IPS-18a (cell line): ENCODE measurements around the gene MRPS6.
A peak's percentile ranks its signal among the peaks of the same experiment; 100 is the strongest.

Experiments used
- H3K27ac ChIP-seq: one replicate; pipeline ENCODE4 v1.5.1; 2013; ENCODE audit warnings: low read length
- H3K27me3 ChIP-seq: one replicate; pipeline ENCODE4 v1.6.1; 2013; ENCODE audit warnings: mild to moderate bottlenecking, low read length; ENCODE audit not compliant: control insufficient read depth, insufficient read depth
- H3K36me3 ChIP-seq: one replicate; pipeline ENCODE4 v1.6.1; 2013; ENCODE audit warnings: low read depth, low read length; ENCODE audit not compliant: control insufficient read depth
- H3K4me1 ChIP-seq: one replicate; pipeline ENCODE4 v1.6.1; 2013; ENCODE audit warnings: low read depth, low read length; ENCODE audit not compliant: control insufficient read depth
- H3K4me3 ChIP-seq: one replicate; pipeline ENCODE4 v1.5.1; 2013; ENCODE audit warnings: low read length
- H3K9ac ChIP-seq: one replicate; pipeline ENCODE4 v1.6.1; 2013; ENCODE audit warnings: mild to moderate bottlenecking, low read length, moderate library complexity
- H3K9me3 ChIP-seq: one replicate; pipeline ENCODE4 v1.6.1; 2013; ENCODE audit warnings: low read depth, low read length; ENCODE audit not compliant: control insufficient read depth

Gene MRPS6

DNA sequence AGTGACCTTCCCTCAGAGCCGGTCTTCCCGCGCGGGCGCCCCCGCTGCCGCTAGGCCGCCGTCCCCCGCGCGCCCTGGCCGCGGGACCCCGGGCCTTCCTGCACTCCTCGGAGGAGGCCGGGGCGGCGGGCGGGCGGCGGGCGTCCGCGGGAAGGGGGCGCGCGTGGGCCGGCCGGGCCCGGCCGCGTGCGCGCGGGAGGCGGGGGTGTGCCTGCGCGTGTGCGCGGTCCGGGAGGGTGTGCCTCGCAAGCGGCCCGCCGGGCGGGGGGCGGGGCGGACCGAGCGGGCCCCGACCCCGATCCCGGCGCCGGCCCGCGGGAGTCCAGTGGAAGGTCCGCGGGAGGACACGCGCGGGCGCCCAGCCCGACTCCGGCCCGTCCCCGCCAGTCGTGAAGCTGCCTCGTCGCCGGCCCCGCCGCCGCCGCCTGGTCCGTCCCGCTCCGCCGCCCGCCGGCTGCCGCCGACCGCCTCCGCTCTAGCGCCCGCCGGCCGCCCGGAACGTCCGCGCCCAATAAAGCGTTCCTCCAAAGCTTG, 438 bp downstream of the MRPS6 start:
- Histone ChIP-seq H3K9me3 (no peaks in the 10 kb centered on the region), H3K27me3 (peaks cover 12% of the 10 kb centered on the region), H3K9ac (peak overlapping the region; percentile 80), H3K36me3 (peaks cover 7% of the 10 kb centered on the region), H3K27ac (no peak overlapping the region), H3K4me3 (peak overlapping the region; percentile 79), H3K4me1 (peaks cover 24% of the 10 kb centered on the region)

DNA sequence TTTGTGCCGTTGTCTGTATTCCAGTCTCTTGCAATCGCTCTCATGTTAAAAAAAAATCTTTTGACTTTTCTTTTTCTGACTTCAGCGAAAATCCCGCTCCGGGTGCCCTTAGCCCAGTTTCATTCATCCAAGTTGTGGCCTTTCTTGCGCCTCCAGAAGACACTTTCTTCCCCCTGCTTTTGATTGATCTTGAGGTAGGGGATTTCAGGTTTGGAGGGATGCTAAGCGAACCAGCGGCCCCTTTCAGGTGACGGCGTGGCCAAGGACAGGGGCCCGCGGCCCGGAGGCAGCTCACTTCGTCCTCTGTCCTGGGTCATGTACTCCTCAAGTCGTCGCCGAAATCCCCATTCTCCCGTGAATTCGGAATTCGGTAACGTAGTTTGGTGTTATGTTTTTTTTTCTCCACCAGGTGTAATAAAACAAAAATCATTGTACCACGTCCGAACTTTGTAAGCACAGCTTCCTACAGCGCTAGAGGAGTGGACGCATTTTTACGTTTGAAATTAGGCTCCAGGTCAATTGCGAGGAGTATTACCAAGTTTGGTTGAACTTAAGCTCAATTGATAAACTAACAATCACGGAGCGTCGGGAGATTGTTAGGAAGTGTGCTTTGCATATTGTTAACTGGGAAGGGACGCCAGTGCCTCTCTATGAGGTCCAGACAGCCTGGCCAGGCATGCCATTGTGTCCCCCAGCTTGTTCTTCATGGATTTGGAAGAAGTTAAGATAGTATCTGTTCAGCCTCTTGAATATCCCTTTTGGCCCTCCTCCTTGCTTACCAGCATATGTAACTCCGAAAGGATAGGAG, 1.1 kb downstream of the MRPS6 start:
- peaks cover 12% of the 10 kb centered on the region for H3K27me3 ChIP-seq
- H3K4me1 ChIP-seq: peaks cover 24% of the 10 kb centered on the region
- H3K36me3 ChIP-seq: peaks cover 8% of the 10 kb centered on the region
- H3K4me3 ChIP-seq: peak overlapping the region; percentile 79
- no peaks in the 10 kb centered on the region for H3K9me3 ChIP-seq
- H3K27ac ChIP-seq: no peak overlapping the region
- peak overlapping the region; percentile 80 for H3K9ac ChIP-seq

DNA sequence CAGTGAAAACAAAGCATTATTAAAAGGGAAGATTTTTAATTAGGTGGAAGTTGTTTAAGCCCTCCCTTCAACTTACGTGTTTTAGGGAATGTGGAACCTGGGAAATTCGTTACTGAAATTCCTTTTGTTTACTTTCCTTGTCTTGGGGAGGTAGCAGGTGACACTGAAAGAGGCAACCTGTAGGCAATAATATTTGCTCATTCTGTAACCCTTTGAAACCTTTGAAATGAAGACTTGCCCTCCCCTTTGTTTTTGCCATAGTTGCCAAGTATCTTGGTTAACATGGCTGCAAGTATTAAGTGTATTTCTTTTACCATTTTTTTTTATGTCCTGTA, 1.7 kb downstream of the MRPS6 start:
- H3K9ac ChIP-seq: no peak overlapping the region
- H3K4me1 ChIP-seq: peaks cover 24% of the 10 kb centered on the region
- H3K27ac ChIP-seq: no peak overlapping the region

DNA sequence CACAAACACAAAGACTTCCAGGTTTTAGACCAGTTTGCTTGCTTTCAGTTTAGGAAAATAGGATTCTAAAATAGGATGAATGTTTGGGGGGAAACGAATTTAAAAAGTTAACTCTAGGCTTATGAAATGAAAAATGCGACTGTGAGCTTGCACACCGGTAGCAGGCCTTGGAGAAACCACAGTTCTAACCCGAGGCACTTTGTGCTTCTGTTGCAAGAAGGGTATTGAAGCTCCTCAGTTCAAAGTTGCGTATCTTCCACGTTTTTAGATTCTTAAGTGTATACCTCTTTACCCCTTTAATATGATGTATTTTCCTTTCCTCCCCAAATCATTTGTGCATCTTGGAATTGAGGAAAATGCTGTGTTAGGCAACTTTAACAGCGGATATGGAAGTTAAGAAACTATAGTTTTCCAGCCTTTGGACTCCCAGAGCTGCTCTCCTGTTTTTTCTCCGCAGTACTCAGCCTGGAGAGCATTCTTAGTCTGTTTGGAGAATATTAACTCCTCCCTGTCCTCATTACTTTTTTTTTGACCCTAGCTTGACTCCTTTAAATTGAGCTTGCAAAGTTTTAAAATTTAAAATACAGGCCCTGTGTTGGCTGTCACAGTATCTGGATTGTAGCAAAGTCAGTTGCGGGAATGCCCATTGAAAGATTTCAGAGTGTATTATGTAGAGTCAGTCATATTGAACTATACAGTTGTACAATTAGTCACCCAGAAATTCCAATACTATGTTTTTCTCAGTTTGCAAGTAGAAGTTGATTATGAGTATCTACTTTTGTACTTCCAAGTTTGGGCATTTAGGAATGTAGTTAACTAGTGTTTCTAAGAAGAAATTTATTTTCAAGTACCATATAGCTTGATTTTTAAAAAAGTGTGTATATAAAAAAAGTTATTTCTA, 2.6 kb downstream of the MRPS6 start:
- no peak overlapping the region for H3K27ac ChIP-seq
- H3K36me3 ChIP-seq: peaks cover 8% of the 10 kb centered on the region
- H3K9ac ChIP-seq: no peak overlapping the region
- H3K4me3 ChIP-seq: peak overlapping the region; percentile 79
- H3K4me1 ChIP-seq: peaks cover 24% of the 10 kb centered on the region
- H3K27me3 ChIP-seq: peaks cover 12% of the 10 kb centered on the region
- H3K9me3 ChIP-seq: no peaks in the 10 kb centered on the region

More for the DNA sequence above, 1.7 kb downstream of the MRPS6 start:
- Histone ChIP-seq H3K9me3 (no peaks in the 10 kb centered on the region), H3K4me3 (peak overlapping the region; percentile 79), H3K27me3 (peaks cover 12% of the 10 kb centered on the region), H3K36me3 (peaks cover 8% of the 10 kb centered on the region)

DNA sequence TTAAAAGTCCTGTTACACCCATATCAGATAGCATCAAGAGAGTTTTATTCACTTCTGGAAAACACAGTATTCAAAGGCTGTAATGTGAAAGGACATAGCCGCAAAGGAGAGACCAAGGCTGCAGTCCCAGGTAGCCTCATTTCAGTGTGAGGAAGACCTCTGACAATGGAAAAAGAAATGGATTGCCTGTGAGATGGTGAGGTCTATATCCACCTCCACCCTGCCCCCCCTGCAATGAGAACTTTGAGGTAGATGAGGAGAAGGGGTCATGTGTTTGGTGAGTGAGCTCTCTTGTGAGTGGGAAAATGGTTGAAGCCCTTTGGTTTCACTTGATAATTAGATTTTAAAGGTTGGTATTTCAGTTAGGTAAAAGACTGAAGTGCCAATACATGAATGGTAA, 3.5 kb downstream of the MRPS6 start:
- Histone ChIP-seq H3K27me3 (peaks cover 7% of the 10 kb centered on the region), H3K9ac (no peak overlapping the region), H3K27ac (no peak overlapping the region), H3K4me3 (no peak overlapping the region), H3K9me3 (no peaks in the 10 kb centered on the region), H3K4me1 (peaks cover 24% of the 10 kb centered on the region), H3K36me3 (peaks cover 8% of the 10 kb centered on the region)

DNA sequence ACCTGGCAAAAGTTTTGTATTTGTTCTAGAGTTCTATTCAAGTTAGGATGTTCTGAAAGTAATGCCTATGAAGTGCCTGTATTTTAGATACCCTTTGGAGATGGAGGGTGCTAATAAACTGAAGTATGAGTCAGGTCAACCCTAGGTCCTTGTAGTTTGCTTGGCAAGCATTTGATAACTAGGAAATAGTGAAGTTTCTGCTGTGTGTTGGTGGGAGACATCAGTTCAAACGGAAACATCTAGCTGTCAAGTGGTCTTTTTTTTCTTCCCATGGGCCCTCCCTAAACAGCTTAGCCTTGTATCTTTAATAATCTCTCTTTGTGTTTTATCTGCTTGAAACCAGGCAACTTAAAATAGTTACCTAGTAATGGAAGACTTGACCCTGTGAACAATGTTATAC, 4.5 kb downstream of the MRPS6 start:
- H3K9me3 ChIP-seq: no peaks in the 10 kb centered on the region
- H3K27ac ChIP-seq: no peak overlapping the region
- H3K36me3 ChIP-seq: peaks cover 8% of the 10 kb centered on the region
- no peaks in the 10 kb centered on the region for H3K27me3 ChIP-seq
- H3K4me1 ChIP-seq: peaks cover 24% of the 10 kb centered on the region
- H3K9ac ChIP-seq: no peak overlapping the region
- H3K4me3 ChIP-seq: no peak overlapping the region

DNA sequence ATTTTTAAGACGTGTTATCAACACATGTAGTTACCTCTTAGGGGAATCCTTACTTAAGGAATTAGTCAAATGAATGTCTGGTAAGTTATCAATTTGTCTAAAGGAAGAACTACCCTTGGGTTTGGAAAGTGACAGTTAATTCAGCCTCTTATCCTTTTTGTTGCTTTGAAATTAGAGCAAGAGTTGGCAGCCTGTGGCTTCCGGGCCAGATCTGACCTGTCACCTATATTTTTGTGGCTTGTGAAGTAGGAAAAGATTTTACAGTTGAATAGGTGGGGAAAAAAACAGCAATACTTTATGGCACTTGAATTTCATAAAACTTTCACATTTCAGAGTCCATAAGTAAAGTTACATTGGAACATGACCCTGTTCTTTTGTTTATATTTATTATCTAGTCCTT, 5.5 kb downstream of the MRPS6 start:
- Histone ChIP-seq H3K27me3 (no peaks in the 10 kb centered on the region), H3K9ac (no peak overlapping the region), H3K27ac (no peak overlapping the region), H3K4me3 (no peak overlapping the region), H3K9me3 (no peaks in the 10 kb centered on the region), H3K4me1 (peaks cover 27% of the 10 kb centered on the region), H3K36me3 (peaks cover 8% of the 10 kb centered on the region)

DNA sequence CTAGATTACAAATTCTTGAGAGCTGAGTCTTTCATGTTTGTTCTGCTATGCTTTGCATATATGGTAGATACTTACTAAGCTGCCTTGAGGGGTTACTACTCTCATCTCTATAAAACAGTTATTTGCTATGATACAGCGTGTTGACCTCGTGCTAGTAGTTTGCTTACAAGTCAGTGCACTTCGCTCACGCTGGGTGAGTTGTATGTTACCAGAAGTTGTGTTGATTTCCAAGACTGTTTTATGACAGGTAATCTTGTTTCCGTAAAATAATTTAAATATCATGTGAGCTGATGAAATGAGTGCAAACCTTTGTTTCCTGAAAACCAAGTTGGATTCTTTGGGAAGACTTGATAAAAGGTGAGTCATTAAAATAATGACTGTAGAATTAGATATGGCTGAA, 7.3 kb downstream of the MRPS6 start:
- Histone ChIP-seq H3K36me3 (peaks cover 8% of the 10 kb centered on the region), H3K9me3 (no peaks in the 10 kb centered on the region), H3K4me3 (no peak overlapping the region), H3K27me3 (no peaks in the 10 kb centered on the region), H3K4me1 (peaks cover 30% of the 10 kb centered on the region), H3K9ac (no peak overlapping the region), H3K27ac (no peak overlapping the region)

DNA sequence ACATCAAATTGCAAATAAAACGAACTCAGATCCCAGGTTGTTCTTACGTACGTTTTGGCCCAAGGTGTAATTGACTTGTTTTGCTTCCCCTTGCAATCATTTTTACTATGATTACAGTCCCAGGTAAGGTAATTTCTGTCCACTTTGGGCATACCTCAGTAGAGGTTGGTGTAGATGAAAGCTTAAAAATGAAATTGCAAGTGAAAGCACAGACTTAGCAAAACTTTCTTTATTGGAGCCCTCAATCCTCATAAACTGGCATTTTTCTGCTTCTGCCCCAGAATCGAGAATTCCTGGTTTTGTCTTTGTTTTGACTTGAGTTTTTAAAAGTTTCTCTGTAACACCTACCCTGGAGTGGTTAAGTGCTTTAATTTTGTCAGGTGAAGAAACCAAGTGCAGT, 9.4 kb downstream of the MRPS6 start:
- Histone ChIP-seq H3K9me3 (no peaks in the 10 kb centered on the region), H3K4me1 (peaks cover 30% of the 10 kb centered on the region), H3K9ac (no peak overlapping the region), H3K27ac (no peak overlapping the region), H3K4me3 (no peak overlapping the region), H3K27me3 (no peaks in the 10 kb centered on the region), H3K36me3 (peaks cover 8% of the 10 kb centered on the region)

DNA sequence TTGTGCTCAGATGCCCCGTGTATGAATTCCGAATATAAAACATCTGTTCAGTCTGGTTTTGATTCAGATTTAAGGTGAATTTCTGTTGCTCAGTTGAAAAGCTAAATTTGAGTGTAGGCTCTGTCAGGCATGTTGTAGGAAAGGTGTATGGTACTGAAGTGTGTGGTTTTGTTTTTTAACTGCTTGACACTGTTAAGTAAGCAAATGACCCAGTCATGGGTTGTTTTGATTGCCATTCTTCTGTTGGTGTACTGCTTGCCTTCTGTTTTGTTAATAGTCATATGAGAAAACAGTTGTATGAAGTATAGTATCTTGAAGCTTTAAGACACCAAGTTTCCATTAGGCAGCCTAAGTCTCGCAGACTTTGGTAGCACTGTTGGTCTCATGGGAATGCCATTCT, 10.0 kb downstream of the MRPS6 start:
- H3K9ac ChIP-seq: no peak overlapping the region
- H3K4me1 ChIP-seq: peaks cover 32% of the 10 kb centered on the region
- H3K4me3 ChIP-seq: no peak overlapping the region
- H3K27me3 ChIP-seq: no peaks in the 10 kb centered on the region
- no peak overlapping the region for H3K27ac ChIP-seq
- no peaks in the 10 kb centered on the region for H3K9me3 ChIP-seq
- peaks cover 6% of the 10 kb centered on the region for H3K36me3 ChIP-seq

DNA sequence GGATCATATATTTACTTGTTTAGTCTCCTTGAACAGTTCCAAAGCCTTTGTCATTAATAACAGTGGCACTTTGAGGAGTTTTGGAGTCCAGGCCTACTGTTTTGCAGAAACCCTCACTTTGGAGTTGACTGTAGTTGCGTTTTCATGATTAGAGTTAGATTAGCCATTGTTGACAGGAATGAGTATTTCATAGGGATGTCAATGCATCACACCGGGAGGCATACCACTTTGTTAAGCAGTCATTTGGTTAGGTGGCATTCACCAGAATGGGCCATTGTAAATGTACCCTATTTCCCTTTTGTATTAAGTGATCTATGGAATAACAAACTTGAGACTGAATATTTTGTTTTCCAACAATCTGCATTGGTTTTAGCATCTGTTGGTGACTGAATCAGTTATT, 11.8 kb downstream of the MRPS6 start:
- no peaks in the 10 kb centered on the region for H3K27me3 ChIP-seq
- no peaks in the 10 kb centered on the region for H3K36me3 ChIP-seq
- no peak overlapping the region for H3K9ac ChIP-seq
- H3K4me1 ChIP-seq: peaks cover 32% of the 10 kb centered on the region
- peak overlapping the region; percentile 8 for H3K4me3 ChIP-seq
- no peak overlapping the region for H3K27ac ChIP-seq
- no peaks in the 10 kb centered on the region for H3K9me3 ChIP-seq
